HG03442 (cell line): Measurements from ENCODE around the gene STARD10.
A peak's percentile ranks its signal among the peaks of the same experiment; 100 is the strongest.

Experiments used
- ATAC-seq: cut with Tn5 transposase; IDR thresholded peaks from one replicate; pipeline ENCODE4 v1.9.1; 2021; ENCODE audit warnings: mild to moderate bottlenecking, moderate library complexity; ENCODE audit not compliant: unreplicated experiment

STARD10 gene

DNA sequence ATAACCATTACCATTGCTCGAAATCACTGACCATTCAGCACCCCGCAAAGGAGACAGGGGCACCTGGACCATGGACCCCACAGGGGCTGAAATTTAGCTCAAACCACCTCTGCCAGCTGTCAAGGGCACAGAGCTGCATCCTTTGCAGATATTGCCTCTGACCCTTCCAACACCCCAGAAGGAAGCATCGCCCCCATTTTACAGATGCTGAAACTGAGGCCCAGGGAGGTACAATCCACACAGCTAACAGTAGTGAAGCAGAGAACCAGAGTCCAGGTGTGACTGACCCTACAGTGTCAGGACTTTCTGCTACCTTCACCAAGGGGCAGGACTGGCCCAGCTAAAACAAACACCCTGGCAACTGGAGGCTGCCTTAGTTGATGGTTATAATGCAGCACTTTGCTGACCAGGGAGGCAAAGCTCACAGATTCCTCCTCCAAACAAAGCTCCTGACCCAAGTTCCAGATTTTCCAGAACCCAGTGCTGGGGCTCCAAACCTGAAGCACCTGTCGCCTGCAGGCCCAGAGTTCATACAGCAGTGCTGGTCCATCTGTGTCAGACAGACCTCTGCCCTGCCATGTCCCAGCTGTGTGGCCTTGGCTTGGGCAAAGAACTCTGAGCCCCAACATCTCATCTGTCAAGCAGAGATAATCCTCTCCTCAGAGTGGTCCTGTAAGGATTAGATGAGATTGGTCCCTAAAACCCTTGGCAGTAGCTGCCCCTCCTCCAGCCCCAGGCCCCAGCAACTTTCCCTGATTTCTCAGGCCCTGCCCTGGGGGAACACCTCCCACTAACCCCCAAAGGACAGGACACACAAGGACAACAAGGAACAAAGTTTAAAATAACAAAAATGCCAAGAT, 26.4 kb downstream of the STARD10 start:
- no peak for ATAC-seq

DNA sequence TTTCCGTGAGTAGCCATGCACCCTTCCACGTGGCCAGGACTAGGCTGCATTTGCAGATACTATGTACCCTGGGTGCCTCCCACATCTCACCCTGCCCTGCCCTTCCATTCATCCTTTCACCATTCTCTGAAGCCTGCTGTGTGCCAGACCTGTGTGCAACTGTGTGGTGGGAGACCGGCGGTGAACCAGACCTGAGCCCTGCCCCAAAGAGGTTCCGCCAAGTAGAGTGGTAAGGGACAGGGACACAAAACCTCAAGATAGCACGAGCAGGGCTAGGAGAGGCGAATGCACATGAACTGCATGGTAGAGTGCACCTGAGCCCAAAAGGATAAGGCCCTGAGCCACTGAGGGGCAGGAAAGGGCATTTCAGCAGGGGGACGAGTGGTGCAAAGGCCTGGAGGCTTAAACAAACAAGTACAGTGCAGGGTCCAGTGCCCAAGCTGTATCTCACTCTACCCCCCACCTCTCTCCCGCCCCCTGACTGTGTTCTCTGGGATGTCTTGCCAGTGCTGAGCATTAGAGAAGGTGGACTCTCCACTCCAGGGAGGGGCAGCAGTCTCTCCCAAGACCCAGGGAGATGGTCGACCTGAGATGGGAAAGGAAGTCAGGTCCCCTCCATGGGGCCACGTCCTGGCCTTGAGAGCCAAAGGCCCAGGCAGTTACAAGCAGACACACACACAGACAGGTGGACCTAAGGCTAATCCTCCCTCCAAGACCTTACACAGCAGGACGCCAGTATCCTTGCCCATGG, 27.5 kb downstream of the STARD10 start:
- ATAC-seq, result no peak

GRCh38 chr11:72764503-72764902, 29.3 kb downstream of the STARD10 start:
- ATAC-seq, result no peak

GRCh38 chr11:72763823-72764222, 30.0 kb downstream of the STARD10 start:
- no peak for ATAC-seq

GRCh38 chr11:72762641-72763304, 31.1 kb downstream of the STARD10 start:
- ATAC-seq, result no peak

DNA sequence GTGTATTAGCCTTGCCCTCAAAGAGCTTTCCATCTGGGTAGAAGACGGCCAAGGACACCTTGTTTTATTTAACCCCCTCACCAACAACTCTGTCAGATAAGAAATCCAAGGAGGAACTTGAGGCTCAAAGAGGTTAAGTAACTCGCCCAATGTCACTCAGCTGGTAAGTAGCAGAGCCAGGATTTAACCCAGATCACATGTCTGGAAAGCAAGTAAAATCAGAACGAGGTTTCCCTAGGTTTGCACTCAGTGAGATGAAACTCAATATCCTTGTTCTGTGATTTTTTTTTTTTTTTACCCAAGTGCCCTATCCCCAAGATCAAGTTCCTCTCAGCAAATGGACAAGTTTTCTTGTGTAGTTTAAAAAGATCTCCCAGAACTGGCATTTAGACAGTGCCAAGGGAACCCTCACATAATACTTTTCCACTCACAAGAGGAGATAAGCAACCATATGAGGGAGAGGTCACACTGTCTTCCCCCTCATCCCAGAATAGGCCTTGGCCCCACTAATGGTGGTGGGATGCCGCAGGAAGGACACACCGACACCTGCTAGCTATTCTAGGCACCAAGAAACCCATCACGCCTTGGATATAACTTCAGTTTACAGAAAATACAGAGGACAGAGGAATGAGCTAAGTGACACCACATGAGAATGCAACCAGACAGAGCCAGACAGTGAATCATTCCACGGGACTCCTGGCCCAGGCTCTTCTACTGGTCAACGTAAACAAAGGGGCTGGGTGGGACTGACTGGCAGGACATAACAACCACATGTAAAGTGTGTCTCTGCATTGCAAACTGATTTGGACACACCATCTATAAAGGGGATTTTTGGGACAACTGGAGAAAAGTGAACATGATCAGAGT, 33.1 kb downstream of the STARD10 start:
- no peak for ATAC-seq

DNA sequence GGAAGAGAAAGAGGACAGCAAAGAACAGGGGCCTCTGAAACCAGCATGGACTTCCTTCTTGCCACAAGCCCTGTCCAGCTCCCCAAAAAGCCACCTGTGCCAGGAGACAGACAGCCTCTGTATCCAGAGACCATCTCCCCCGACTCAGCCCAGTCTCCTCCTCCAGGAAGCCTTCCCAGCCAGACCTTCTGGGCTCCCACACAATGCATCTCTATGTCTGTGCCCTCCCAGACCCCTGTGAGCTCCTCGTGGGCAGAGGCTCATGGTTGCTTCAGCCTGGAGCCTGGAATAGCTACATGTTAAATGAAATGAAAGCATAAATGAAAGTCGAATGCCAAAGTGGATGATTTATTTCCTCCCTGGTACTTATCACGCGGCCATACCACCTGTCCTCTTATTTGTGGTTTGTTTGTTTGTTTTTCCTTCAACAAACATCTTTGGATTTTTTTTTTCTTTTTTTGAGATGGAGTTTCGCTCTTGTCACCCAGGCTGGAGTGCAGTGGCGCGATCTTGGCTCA, 34.3 kb downstream of the STARD10 start:
- ATAC-seq, result no peak

DNA sequence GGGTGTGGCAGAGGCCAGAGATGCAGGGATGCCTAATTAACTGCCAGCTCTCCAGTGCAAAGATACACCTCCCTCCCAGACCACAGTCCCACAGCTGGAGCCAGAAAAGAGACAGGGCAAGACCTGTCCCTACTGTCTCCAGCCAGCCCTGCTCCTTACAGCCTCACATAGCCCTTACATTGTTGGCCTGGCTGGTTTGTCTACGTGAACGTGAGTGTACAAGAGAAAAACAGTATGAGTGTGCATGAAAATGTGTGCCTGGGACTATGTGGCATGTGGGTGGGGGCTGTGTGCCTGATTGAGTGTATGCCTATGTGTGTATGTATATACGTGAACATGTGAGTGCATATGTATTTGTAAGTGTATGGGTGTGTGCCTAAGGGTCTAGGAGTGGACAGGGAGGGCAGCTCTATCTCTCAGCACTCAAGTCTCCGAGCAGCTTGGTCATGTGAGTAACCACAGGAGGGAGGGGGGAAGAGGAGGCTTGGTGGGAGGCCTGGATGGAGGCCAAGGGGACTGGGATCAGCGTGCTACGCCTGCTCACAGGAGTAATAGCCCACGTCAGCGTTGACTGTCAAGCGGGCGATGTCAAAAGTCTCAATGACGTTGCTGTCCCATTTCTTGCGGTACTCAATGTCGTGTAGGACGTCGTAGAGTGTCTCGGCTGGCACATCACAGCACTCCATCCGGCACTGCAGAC, 35.0 kb downstream of the STARD10 start:
- no peak for ATAC-seq

- no peak for ATAC-seq
Measured at GRCh38 chr11:72758304-72758689, 35.5 kb downstream of the STARD10 start.

- no peak for ATAC-seq
Measured at GRCh38 chr11:72755713-72756285, 38.0 kb downstream of the STARD10 start.

- ATAC-seq, result no peak
Measured at GRCh38 chr11:72754544-72755155, 39.2 kb downstream of the STARD10 start.

GRCh38 chr11:72754149-72754543, 39.7 kb downstream of the STARD10 start:
- ATAC-seq, result no peak

- ATAC-seq, result no peak
Measured at GRCh38 chr11:72753341-72754148, 40.3 kb downstream of the STARD10 start.

GRCh38 chr11:72752088-72752914, 41.5 kb downstream of the STARD10 start, which contains the start of gene ARAP1:
ARAP1 (minus strand) TSS chr11:72752408; CDS start chr11:72727128, 25,280 bp downstream.
- ATAC-seq, result peak; percentile 63

GRCh38 chr11:72751116-72752087, 42.4 kb downstream of the STARD10 start:
- no peak for ATAC-seq

GRCh38 chr11:72750556-72751115, 43.2 kb downstream of the STARD10 start:
- no peak for ATAC-seq
